ENCODE data around the gene CCDC9B. TPM values are rescaled to one million over a fixed set of nuclear protein-coding genes. Genes with fewer than 3 reads are reported as not detected.
A peak's percentile ranks its signal among the peaks of the same experiment; 100 is the strongest.

The CCDC9B gene
- total and polyA plus RNA-seq, 2 donors (not counting 1 experiment from before 2014, with no cell fraction given) = 2.0 to 38.0 TPM

DNA sequence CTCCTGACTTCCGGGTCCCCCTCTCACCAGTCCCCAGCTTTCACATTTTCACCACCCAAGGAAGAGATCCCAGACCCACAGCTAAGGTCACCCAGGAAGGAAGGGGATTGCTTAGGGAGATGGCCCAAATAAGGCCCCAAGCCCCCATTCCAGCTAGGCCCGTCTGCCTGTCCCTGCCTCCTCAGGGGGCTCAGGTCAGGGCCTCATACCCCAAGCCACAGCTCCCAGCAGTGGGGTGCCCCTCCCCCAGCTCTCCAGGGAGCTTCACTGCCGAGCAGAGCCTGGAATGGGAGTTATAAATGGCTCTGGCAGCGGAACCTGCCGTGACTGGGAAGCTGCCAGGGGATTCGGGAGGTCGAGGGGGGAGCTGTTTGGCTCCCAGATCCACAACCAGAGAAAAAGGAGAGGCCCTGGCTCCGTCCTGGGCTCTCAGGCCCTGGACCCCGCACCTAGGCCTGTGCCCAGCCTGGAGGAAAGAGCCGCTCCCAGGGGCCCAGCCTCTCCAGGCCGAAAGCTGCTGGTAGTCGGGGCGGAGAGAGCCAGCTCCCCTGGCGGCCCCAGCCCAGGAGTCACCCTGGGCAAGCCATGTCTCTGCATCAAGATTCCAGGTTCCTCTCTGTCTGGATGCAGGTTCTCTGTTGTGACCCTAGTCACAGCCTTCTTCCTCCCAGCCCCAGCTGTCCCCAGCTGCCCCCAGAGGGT, 550 bp downstream of the CCDC9B start:
- Histone ChIP-seq H3K79me2 (ENCODE audit: control insufficient read depth, insufficient read depth, low read length) (peaks cover 18% of the 10 kb centered on the region), H3K36me3 (ENCODE audit: control insufficient read depth, insufficient read depth, low read length) (peaks cover 17% of the 10 kb centered on the region), H3K9ac (ENCODE audit: insufficient read depth, low read length) (peak overlapping the region; percentile 91), H3K9me3 (ENCODE audit: control insufficient read depth, insufficient read depth, low read depth, low read length) (no peaks in the 10 kb centered on the region), H4K20me1 (ENCODE audit: control insufficient read depth, extremely low read depth, insufficient read depth, low read length) (no peaks in the 10 kb centered on the region), H3K4me2 (ENCODE audit: extremely low read depth, insufficient read depth, low read length) (peak overlapping the region; percentile 79), H3K27ac (ENCODE audit: insufficient read depth, low read length) (peak overlapping the region; percentile 95), H3K4me1 (ENCODE audit: control insufficient read depth, extremely low read depth, insufficient read depth, low read length) (peaks cover 43% of the 10 kb centered on the region), H2AFZ (ENCODE audit: low read length) (no peak overlapping the region), H3K27me3 (ENCODE audit: control insufficient read depth, insufficient read depth, low read length) (no peaks in the 10 kb centered on the region), H3K4me3 (replicated peaks in 1 of 4; ENCODE audit: control extremely low read depth in 1 of 4, insufficient read depth in 1 of 4, low read depth in 3 of 4, low read length in 4 of 4) (peak overlapping the region; percentile 54 to 77 (median 58))
- TF ChIP-seq EZH2 (IDR thresholded peaks at IDR 0.05; ENCODE audit: low read length, missing control alignments) = no peak
- TF ChIP-seq, protein P1, sequence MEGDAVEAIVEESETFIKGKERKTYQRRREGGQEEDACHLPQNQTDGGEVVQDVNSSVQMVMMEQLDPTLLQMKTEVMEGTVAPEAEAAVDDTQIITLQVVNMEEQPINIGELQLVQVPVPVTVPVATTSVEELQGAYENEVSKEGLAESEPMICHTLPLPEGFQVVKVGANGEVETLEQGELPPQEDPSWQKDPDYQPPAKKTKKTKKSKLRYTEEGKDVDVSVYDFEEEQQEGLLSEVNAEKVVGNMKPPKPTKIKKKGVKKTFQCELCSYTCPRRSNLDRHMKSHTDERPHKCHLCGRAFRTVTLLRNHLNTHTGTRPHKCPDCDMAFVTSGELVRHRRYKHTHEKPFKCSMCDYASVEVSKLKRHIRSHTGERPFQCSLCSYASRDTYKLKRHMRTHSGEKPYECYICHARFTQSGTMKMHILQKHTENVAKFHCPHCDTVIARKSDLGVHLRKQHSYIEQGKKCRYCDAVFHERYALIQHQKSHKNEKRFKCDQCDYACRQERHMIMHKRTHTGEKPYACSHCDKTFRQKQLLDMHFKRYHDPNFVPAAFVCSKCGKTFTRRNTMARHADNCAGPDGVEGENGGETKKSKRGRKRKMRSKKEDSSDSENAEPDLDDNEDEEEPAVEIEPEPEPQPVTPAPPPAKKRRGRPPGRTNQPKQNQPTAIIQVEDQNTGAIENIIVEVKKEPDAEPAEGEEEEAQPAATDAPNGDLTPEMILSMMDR (conservative IDR thresholded peaks at IDR 0.05 in 1 of 2, IDR thresholded peaks at IDR 0.05 in 1 of 2; ENCODE audit: low read depth in 1 of 2, low read length in 2 of 2) = no peak
- DNase-seq (ENCODE audit: low read depth in 2 of 2) = peak; percentile 76 to 81

GRCh38 chr15:40339621-40339945, 1.2 kb downstream of the CCDC9B start:
- Histone ChIP-seq H3K9ac (ENCODE audit: insufficient read depth, low read length) (peak overlapping the region; percentile 91), H3K79me2 (ENCODE audit: control insufficient read depth, insufficient read depth, low read length) (peaks cover 18% of the 10 kb centered on the region), H2AFZ (ENCODE audit: low read length) (no peak overlapping the region), H3K4me1 (ENCODE audit: control insufficient read depth, extremely low read depth, insufficient read depth, low read length) (peaks cover 43% of the 10 kb centered on the region), H3K4me3 (replicated peaks in 1 of 4; ENCODE audit: control extremely low read depth in 1 of 4, insufficient read depth in 1 of 4, low read depth in 3 of 4, low read length in 4 of 4) (peak overlapping the region; percentile 54 to 77 (median 58)), H3K27me3 (ENCODE audit: control insufficient read depth, insufficient read depth, low read length) (no peaks in the 10 kb centered on the region), H3K9me3 (ENCODE audit: control insufficient read depth, insufficient read depth, low read depth, low read length) (no peaks in the 10 kb centered on the region), H3K27ac (ENCODE audit: insufficient read depth, low read length) (peak overlapping the region; percentile 95), H3K4me2 (ENCODE audit: extremely low read depth, insufficient read depth, low read length) (peak overlapping the region; percentile 79), H3K36me3 (ENCODE audit: control insufficient read depth, insufficient read depth, low read length) (peaks cover 22% of the 10 kb centered on the region), H4K20me1 (ENCODE audit: control insufficient read depth, extremely low read depth, insufficient read depth, low read length) (no peaks in the 10 kb centered on the region)
- DNase-seq (ENCODE audit: low read depth in 2 of 2) = no peak
- TF ChIP-seq EZH2 (IDR thresholded peaks at IDR 0.05; ENCODE audit: low read length, missing control alignments) = no peak
- TF ChIP-seq, protein P1 (conservative IDR thresholded peaks at IDR 0.05 in 1 of 2, IDR thresholded peaks at IDR 0.05 in 1 of 2; ENCODE audit: low read depth in 1 of 2, low read length in 2 of 2) = peak in 1 of 2 donors; percentile 16

DNA sequence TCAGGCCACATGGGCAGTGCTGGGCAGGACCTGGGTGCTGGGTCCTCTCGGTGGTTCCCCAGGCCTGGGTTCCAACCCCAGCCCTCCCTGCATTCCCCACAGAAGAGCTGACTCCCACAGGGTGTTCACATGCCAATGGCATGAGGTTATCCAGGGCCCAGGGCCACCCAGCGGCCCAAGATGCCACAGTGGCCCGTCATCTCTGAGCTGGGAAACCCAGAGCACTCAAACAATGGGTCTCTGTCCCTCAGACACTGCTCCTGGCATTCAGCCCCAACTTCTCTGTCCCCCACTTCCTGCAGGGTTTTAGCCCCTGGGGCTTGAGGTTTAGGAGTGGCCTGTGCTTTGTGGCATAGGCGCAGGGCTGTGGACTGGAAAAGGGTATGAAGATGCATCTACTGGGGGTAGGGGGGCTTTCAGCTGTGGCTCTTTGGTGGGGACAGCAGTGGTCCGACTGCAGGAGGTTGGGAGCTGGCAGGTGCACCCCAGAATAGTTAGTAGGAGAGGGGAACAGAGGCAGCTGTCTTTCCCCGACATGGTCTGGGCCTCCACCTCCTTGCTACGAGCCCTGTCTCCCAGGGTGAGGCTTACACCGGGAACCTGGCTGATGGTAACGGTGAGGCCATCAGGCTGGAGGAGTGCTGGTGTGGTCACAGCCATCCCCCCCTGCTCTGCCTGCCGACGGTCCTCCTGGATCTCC, 1.7 kb downstream of the CCDC9B start:
- Histone ChIP-seq H3K79me2 (ENCODE audit: control insufficient read depth, insufficient read depth, low read length) (peaks cover 18% of the 10 kb centered on the region), H3K4me1 (ENCODE audit: control insufficient read depth, extremely low read depth, insufficient read depth, low read length) (peaks cover 43% of the 10 kb centered on the region)
- TF ChIP-seq, protein P1 (conservative IDR thresholded peaks at IDR 0.05 in 1 of 2, IDR thresholded peaks at IDR 0.05 in 1 of 2; ENCODE audit: low read depth in 1 of 2, low read length in 2 of 2) = no peak
- no peak for TF ChIP-seq EZH2 (IDR thresholded peaks at IDR 0.05; ENCODE audit: low read length, missing control alignments)

More for the DNA sequence above, 1.7 kb downstream of the CCDC9B start:
- Histone ChIP-seq H3K27me3 (ENCODE audit: control insufficient read depth, insufficient read depth, low read length) (no peaks in the 10 kb centered on the region), H3K4me3 (replicated peaks in 1 of 4; ENCODE audit: control extremely low read depth in 1 of 4, insufficient read depth in 1 of 4, low read depth in 3 of 4, low read length in 4 of 4) (peak overlapping the region; percentile 54 to 77 (median 58)), H3K27ac (ENCODE audit: insufficient read depth, low read length) (peak overlapping the region; percentile 95), H3K9ac (ENCODE audit: insufficient read depth, low read length) (peak overlapping the region; percentile 91), H3K4me2 (ENCODE audit: extremely low read depth, insufficient read depth, low read length) (peak overlapping the region; percentile 79), H3K36me3 (ENCODE audit: control insufficient read depth, insufficient read depth, low read length) (peaks cover 24% of the 10 kb centered on the region), H2AFZ (ENCODE audit: low read length) (no peak overlapping the region), H3K9me3 (ENCODE audit: control insufficient read depth, insufficient read depth, low read depth, low read length) (no peaks in the 10 kb centered on the region), H4K20me1 (ENCODE audit: control insufficient read depth, extremely low read depth, insufficient read depth, low read length) (no peaks in the 10 kb centered on the region)
- DNase-seq (ENCODE audit: low read depth in 2 of 2) = peak; percentile 58 to 96
